T-helper 2 cell (primary cell): Measurements from ENCODE around the gene EVI2A.

ENCODE experiments used
- DNase-seq, 5 experiments: peaks; one replicate each; pipeline versions ENCODE4 v3.0.0 to v3.0.0-alpha.2; 2012 to 2022

Gene EVI2A

DNA sequence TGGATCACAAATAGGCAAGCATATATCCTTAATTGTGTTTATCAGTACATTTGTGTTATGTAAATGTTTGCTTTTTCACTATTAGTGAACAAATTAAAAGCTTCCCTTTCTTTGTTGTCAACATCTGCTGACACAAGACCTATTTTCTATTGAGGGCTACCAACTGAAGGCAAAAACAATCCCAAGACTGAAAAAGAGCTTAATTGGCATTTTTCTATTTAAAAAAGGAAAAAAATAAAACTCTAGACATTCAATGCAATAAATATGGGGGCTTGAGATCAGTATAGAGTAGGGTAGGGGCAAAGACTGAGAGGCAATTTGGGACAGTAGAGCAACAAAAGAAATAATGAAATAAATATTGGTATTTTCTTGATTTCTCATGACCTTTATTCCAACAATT lies 48.6 kb downstream of the EVI2A start:
- no peak for DNase-seq

DNA sequence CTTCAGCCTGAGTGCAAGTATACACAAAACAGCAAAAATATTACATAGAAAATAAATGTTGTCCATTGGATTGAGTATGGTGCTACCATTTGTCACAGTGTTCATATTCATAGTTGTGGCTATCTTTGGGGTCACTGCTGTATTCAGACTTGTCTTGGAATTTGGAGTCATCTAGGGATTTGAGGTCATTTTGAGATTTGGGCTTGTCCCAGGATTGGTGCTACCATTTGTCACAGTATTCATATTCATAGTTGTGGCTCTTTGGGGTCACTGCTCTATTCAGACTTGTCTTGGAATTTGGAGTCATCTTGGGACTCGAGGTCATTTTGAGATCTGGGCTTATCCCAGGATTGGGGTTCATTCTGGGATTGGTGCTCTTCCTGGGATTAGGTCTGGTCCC lies 49.2 kb downstream of the EVI2A start:
- no peak for DNase-seq

DNA sequence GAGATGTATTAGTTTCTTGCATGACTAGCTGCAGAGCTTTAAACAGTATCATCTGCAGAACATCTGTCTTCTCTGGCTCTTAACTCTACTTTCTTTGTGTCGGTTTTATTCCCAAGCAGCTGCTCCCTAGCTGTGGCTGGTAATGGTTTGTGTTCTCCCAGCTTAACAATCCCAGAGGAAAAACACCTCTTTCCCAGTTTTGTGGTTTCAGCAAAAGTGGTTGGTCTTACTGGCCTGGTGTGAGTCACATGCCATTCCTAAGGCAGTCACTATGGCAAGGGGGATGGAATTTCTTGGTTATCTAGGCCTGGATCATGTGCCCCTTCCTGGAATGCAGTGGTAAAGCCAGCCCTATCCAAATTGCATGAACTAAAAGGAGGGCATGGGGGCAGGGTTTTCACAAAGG lies 51.8 kb downstream of the EVI2A start:
- DNase-seq: no peak

DNA sequence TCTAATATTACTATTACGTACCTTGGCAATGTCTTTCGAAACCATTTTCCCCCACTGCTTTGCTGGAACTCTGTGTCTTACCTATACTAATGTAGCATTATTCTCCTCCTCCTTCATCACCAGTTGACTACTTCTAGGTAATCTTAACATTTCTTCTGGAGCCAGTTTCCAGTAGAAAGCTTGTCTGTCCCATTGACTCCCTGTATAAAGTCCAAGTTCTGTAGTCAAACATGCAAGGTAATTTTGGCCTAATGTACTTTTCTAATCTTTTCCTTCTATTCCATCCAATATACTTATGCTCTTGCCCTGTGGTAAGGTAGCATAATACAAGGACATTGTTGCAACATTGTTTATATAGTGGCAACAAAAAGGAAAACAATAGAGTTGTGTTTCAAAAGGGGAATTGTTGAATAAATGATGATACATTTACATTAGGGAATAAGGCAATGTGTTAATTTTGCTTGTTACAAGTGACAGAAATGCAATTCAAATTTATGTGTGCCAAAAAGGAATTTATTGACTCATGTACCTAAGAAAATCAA lies 52.3 kb downstream of the EVI2A start:
- no peak for DNase-seq
